MM.1S (cell line): ENCODE results near the gene EOMES.

Source experiments
- CTCF ChIP-seq: fragments of 300-600 bp; sonication (generic); IDR thresholded peaks from 2 replicates; pipeline ENCODE4 v1.5.1; 2016; ENCODE audit warnings: antibody characterized with exemption, low read length, mixed read lengths
- EZH2 ChIP-seq: fragments of 300-600 bp; sonication (generic); optimal IDR thresholded peaks from 2 replicates; pipeline ENCODE3; 2017; ENCODE audit warnings: low read depth, mild to moderate bottlenecking, antibody characterized with exemption, low read length, mixed read lengths
- EZH2phosphoT487 ChIP-seq: fragments of 300-600 bp; sonication (generic); IDR thresholded peaks from 2 replicates; pipeline ENCODE4 v1.6.1; 2018; ENCODE audit warnings: antibody characterized with exemption, low read length

GRCh38 chr3:27758083-27758482 lies 36.0 kb upstream of the EOMES start:
- no peak for TF ChIP-seq CTCF
- no peak for TF ChIP-seq EZH2
- no peak for TF ChIP-seq EZH2phosphoT487
